ENCODE measurements around the gene TECPR1. TPM values are rescaled to one million over a fixed set of nuclear protein-coding genes. Genes with fewer than 3 reads are reported as not detected.

The TECPR1 gene
- total RNA-seq, 1 experiment from 2014 or later: 21.5 TPM

DNA sequence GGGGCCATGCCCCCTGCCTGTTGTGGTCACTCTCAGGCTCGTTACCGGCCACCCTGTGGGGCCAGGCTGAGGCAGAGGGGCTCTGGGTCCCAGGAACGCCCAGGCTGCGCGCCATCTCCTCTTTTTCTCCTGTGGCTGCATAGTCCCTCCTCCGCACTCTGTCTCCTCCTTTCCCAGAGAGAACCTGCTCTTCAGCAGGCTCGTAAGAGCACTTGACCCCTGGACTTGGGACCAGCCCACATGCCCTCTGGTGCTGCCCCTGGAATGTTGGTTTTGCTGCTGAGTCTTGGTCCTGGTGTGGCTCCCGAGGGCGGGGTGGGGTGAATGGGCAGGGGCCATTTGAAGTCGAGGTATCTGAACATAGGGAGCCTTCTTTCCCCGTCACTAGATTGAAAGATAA lies 47.4 kb downstream of the TECPR1 start (continued):
- TF ChIP-seq ZNF138 (CRISPR knock-in tag; conservative IDR thresholded peaks at IDR 0.05) (no peak), ETV6 (CRISPR knock-in tag; IDR thresholded peaks at IDR 0.05) (no peak), FOXK1 (CRISPR knock-in tag; IDR thresholded peaks at IDR 0.05) (no peak), HMGXB4 (CRISPR knock-in tag; IDR thresholded peaks at IDR 0.05) (no peak), ATF1 (CRISPR knock-in tag; IDR thresholded peaks at IDR 0.05) (no peak), KAT7 (CRISPR knock-in tag; IDR thresholded peaks at IDR 0.05; ENCODE audit: borderline replicate concordance) (no peak)
- TF ChIP-seq, protein P1, sequence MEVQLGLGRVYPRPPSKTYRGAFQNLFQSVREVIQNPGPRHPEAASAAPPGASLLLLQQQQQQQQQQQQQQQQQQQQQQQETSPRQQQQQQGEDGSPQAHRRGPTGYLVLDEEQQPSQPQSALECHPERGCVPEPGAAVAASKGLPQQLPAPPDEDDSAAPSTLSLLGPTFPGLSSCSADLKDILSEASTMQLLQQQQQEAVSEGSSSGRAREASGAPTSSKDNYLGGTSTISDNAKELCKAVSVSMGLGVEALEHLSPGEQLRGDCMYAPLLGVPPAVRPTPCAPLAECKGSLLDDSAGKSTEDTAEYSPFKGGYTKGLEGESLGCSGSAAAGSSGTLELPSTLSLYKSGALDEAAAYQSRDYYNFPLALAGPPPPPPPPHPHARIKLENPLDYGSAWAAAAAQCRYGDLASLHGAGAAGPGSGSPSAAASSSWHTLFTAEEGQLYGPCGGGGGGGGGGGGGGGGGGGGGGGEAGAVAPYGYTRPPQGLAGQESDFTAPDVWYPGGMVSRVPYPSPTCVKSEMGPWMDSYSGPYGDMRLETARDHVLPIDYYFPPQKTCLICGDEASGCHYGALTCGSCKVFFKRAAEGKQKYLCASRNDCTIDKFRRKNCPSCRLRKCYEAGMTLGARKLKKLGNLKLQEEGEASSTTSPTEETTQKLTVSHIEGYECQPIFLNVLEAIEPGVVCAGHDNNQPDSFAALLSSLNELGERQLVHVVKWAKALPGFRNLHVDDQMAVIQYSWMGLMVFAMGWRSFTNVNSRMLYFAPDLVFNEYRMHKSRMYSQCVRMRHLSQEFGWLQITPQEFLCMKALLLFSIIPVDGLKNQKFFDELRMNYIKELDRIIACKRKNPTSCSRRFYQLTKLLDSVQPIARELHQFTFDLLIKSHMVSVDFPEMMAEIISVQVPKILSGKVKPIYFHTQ (CRISPR knock-in tag; IDR thresholded peaks at IDR 0.05): no peak

DNA sequence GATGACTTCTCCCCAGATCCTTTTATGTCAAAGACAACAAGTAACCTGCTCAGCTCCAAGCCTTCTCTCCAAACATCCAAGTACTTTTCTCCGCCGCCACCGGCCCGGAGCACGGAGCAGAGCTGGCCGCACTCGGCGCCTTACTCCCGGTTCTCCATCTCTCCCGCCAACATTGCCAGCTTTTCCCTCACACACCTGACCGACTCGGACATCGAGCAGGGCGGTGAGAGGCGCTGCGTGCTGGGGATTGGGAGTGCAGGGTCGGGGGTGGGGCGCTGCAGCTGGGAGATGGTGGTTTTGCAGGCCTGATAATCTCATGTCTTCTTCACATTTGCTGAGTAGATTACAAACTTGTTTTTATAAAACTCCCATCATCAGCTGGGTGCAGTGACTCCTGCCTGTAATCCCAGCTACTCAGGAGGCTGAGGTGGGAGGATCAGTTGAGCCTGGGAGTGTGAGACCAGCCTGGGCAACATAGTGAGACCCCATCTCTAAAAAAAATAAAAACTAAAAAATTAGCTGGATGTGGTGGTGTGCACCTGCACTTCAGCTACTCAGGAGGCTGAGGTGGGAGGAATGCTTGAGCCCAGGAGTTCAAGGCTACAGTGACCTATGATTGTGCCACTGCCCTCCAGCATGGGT lies 47.9 kb downstream of the TECPR1 start:
- no peak overlapping the region for H3K4me3 Mint-ChIP-seq
- H3K27me3 Mint-ChIP-seq (ENCODE audit: low read depth): no peaks in the 10 kb centered on the region
- ChIA-PET POLR2A (no interaction called here), CTCF (interaction anchor here (2.0 kb wide), 1 partner anchor 183 kb away, joined by 4 read pairs; no protein-coding TSS in a partner anchor)
- DNase-seq (ENCODE audit: low spot score) (no peak), ATAC-seq (no peak)
- no peak overlapping the region for H3K27ac Mint-ChIP-seq
- no peaks in the 10 kb centered on the region for H3K9me3 Mint-ChIP-seq
- H3K4me1 Mint-ChIP-seq: no peaks in the 10 kb centered on the region
- TF ChIP-seq ZNF121 (CRISPR knock-in tag; IDR thresholded peaks at IDR 0.05) (peak; percentile 71; the same call in 1 of the 2 replicates), SOX15 (CRISPR knock-in tag; IDR thresholded peaks at IDR 0.05) (no peak)
- H3K36me3 Mint-ChIP-seq: peaks cover 15% of the 10 kb centered on the region

DNA sequence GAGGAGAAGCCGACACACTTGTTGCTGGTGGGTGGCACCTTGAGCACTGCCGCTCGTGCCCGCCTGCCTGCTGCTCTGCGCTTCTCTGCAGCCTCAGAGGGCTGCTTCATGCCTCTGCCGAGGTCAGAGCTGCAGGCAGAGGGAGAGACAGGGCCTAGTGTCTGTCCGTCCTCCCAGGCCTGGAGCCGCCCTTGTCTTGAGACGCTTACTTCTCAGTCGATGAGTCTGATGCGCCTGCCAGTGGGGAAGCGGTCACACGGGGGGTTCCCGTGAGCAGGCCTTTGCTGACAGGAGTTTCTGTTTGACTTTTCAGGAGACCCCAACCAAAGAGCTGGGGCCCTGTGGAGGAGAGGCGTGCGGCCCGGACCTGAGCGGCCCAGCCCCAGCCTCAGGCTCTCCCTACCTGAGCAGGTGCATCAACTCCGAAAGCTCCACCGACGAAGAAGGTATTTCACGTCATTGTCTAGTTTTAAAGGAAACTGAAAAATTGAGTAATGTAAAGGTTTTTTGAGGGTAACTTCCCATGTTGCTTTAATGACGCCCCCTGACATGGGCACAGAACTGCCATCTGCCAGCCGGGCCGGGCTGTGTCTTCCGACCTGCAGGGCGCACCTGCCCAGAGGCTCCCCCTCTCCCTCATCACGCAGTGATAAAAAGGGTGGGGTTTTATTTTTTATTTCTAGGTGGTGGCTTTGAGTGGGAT lies 48.6 kb downstream of the TECPR1 start:
- no peak for TF ChIP-seq GRHL2 (CRISPR knock-in tag; IDR thresholded peaks at IDR 0.05; ENCODE audit: insufficient replicate concordance, severe bottlenecking)
- TF ChIP-seq RELA (CRISPR knock-in tag; IDR thresholded peaks at IDR 0.05; ENCODE audit: borderline replicate concordance): no peak
- no peak for TF ChIP-seq E2F4 (CRISPR knock-in tag; IDR thresholded peaks at IDR 0.05; ENCODE audit: borderline replicate concordance, low read depth)
- TF ChIP-seq SOX15 (CRISPR knock-in tag; IDR thresholded peaks at IDR 0.05): no peak
- TF ChIP-seq, protein P2, sequence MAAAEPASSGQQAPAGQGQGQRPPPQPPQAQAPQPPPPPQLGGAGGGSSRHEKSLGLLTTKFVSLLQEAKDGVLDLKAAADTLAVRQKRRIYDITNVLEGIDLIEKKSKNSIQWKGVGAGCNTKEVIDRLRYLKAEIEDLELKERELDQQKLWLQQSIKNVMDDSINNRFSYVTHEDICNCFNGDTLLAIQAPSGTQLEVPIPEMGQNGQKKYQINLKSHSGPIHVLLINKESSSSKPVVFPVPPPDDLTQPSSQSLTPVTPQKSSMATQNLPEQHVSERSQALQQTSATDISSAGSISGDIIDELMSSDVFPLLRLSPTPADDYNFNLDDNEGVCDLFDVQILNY (CRISPR knock-in tag; IDR thresholded peaks at IDR 0.05): no peak
- TF ChIP-seq, protein P1 (CRISPR knock-in tag; IDR thresholded peaks at IDR 0.05): no peak
- TF ChIP-seq CBFB (CRISPR knock-in tag; IDR thresholded peaks at IDR 0.05; ENCODE audit: low read depth): no peak
- no peak for TF ChIP-seq ZNF423 (CRISPR knock-in tag; IDR thresholded peaks at IDR 0.05)
- no peak for TF ChIP-seq OVOL2 (CRISPR knock-in tag; IDR thresholded peaks at IDR 0.05; ENCODE audit: borderline replicate concordance)
- TF ChIP-seq ZNF425 (CRISPR knock-in tag; conservative IDR thresholded peaks at IDR 0.05): no peak
- TF ChIP-seq ATF1 (CRISPR knock-in tag; IDR thresholded peaks at IDR 0.05): no peak
- TF ChIP-seq ZNF232 (CRISPR knock-in tag; IDR thresholded peaks at IDR 0.05): no peak
- Mint-ChIP-seq H3K36me3 (peaks cover 15% of the 10 kb centered on the region), H3K9me3 (no peaks in the 10 kb centered on the region), H3K4me1 (no peaks in the 10 kb centered on the region), H3K4me3 (no peak overlapping the region), H3K27me3 (ENCODE audit: low read depth) (no peaks in the 10 kb centered on the region), H3K27ac (no peak overlapping the region)
- ChIA-PET POLR2A (no interaction called here), CTCF (interaction anchor here (1.3 to 2.0 kb wide), 2 partner anchors 37 to 182 kb away, joined by 3 to 4 read pairs; no protein-coding TSS in a partner anchor)
- ATAC-seq (no peak), DNase-seq (ENCODE audit: low spot score) (no peak)
